Keratinocyte (primary cell): ENCODE measurements around the gene TUBGCP6.

Experiments
- EZH2 ChIP-seq: IDR thresholded peaks from one replicate; pipeline ENCODE4 v1.6.1; 2012; ENCODE audit warnings: inconsistent platforms, mild to moderate bottlenecking, low read length, moderate library complexity
- TF ChIP-seq, protein P1 (sequence below), 3 experiments: IDR thresholded peaks in 1 of 3; conservative IDR thresholded peaks in 1 of 3; optimal IDR thresholded peaks in 1 of 3; 2 replicates in 2 of 3; 3 replicates in 1 of 3; pipeline versions ENCODE3 to v1.5.1; 2011; ENCODE audit warnings: low read length in 3 of 3, mild to moderate bottlenecking in 3 of 3, moderate library complexity in 2 of 3, control low read depth in 1 of 3, inconsistent platforms in 1 of 3; ENCODE audit not compliant: insufficient read depth in 2 of 3; ENCODE audit errors: extremely low read depth in 1 of 3

DNA sequence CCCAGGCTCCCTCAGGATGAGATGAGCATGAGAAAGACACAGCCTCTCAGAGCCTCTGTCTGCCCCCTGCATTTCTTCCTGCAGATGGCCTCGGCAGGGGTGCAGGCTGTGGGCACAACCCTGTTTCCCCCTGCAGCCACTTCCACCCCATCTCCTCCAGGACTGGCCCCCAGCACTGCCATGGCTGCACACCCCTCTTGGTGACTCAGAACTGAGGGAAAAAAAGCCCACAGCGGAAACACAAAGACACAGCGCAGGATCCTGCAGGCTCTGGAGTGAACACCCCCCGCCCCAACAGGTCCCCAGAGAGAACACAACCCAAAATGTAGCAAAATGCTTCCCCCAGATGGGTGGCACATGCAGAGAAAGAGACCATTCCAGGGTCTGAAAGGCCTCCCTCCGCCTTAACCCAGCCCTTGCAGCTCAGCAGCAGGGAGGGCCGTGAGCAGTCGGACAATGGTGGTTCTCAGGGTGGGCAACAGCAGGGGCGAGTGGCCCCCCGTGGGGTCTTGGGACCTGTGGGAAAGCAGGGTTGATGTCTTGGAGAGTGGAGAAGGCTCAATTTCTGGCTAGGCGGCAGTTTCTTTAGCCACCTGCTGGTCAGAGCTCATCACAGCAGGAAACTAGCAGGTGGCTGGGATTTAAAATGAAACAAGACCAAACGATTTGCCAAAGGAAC is 8.0 kb downstream of the TUBGCP6 start:
- TF ChIP-seq, protein P1, sequence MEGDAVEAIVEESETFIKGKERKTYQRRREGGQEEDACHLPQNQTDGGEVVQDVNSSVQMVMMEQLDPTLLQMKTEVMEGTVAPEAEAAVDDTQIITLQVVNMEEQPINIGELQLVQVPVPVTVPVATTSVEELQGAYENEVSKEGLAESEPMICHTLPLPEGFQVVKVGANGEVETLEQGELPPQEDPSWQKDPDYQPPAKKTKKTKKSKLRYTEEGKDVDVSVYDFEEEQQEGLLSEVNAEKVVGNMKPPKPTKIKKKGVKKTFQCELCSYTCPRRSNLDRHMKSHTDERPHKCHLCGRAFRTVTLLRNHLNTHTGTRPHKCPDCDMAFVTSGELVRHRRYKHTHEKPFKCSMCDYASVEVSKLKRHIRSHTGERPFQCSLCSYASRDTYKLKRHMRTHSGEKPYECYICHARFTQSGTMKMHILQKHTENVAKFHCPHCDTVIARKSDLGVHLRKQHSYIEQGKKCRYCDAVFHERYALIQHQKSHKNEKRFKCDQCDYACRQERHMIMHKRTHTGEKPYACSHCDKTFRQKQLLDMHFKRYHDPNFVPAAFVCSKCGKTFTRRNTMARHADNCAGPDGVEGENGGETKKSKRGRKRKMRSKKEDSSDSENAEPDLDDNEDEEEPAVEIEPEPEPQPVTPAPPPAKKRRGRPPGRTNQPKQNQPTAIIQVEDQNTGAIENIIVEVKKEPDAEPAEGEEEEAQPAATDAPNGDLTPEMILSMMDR (optimal IDR thresholded peaks at IDR 0.05 in 1 of 3, IDR thresholded peaks at IDR 0.05 in 1 of 3, conservative IDR thresholded peaks at IDR 0.05 in 1 of 3; ENCODE audit: extremely low read depth in 1 of 3, insufficient read depth in 2 of 3, low read length in 3 of 3) = peak; percentile 32 to 62 (median 39)
- TF ChIP-seq EZH2 = no peak
